HG02973 (cell line): ENCODE measurements around the gene ANTKMT.

Source experiments
- ATAC-seq: cut with Tn5 transposase; IDR thresholded peaks from one replicate; pipeline ENCODE4 v1.9.1; 2021; ENCODE audit warnings: moderate library complexity; ENCODE audit not compliant: unreplicated experiment

The ANTKMT gene

GRCh38 chr16:726188-726437 is 5.2 kb downstream of the ANTKMT start:
- ATAC-seq: no peak

DNA sequence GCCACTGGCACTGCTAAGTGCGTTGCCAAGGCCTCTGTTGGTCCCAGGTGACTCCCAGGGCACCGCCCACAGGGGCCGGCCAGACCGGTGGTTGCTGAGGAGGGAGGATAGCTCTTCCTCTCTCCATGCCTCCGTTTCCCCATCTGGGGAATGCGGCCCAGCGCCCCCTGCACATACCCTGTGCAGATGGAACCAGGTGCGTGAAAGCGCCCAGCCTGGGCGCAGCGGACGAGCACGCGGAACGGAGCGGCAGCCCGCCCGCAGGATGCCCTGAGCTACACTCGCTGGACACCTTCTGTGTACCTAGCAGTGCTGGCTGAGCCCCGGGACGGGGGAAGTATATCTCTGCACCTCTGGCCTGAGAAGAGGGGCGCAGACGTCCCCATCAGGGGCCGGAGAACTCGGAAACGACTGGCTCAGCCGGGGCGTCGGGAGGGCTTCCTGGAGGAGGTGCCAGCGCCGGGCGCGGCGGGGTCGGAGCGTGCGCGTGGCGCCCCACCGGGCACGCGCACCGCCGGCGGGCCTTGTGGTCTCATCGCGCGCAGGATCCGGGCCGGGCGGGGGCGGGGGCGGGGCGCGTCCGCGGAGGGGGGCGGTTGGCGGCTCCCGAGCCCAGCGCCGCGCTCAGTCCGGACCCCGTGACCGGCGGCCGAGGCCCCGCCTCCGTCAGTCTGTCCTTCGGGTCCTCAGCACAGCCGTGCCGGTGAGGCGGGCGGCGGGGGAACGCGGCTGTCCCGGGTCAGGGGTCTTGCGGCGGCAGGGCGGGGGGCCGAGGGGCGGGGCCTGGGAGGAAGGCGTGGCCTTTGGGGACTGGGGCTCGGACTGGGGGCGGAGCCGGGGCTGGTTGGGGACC is 5.7 kb downstream of the ANTKMT start, which contains the start of the genes CCDC78 and HAGHL:
CCDC78 (minus strand) TSS at position 6 of the 853 bp plus-strand sequence. CDS start 76 bp downstream, outside the sequence.
HAGHL (plus strand) TSS at position 669 of the 853 bp plus-strand sequence. CDS start 404 bp downstream, outside the sequence.
- no peak for ATAC-seq

DNA sequence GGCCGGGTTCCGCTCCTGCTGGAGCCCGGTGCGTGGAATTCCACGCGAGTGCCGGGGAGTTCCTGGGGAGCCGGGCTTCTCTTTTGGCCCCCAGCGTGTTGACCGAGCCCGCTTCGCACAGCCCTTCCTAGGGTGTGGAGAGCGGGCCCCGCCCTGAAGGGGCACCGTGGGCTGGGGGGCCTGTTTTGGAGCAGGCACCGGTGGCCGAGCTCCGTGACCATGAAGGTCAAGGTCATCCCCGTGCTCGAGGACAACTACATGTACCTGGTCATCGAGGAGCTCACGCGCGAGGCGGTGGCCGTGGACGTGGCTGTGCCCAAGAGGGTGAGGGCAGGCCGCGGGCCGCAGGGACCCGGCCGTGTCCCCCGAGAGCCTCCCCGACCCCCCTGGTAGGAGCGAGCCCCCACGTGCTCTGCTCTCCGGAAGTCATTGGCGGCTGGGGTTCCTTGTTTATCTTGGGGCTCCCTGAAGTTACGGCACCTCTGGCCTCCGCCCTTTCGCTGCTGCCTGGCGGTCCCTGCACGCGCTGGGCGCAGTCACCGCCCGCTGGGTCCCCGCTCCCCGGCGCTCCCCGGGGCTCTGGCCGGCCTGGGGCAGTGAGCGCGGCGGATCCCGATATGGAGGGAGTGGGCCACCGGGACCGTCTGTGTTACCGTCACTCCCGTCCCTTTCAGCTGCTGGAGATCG is 6.5 kb downstream of the ANTKMT start:
- ATAC-seq: no peak

DNA sequence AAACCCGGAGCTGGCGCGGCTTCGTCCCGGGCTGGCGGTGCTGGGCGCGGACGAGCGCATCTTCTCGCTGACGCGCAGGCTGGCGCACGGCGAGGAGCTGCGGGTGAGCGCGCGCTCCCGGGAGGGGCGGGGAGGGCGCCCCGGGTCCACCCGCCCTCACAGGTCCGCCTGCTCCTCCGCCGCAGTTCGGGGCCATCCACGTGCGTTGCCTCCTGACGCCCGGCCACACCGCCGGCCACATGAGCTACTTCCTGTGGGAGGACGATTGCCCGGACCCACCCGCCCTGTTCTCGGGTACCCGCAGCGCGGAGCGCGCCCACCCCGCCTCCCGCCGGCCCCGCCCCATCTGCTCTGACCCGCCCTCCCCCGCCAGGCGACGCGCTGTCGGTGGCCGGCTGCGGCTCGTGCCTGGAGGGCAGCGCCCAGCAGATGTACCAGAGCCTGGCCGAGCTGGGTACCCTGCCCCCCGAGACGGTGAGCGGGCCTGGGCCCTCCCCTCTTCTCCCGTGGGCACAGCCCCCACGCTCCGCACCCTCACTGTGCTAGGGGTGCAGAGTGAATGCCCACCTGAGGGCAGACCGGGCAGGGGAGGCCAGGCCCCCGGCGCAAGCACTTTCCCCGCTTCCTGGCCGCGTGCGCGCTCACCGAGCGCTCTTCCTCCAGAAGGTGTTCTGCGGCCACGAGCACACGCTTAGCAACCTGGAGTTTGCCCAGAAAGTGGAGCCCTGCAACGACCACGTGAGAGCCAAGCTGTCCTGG is 7.4 kb downstream of the ANTKMT start:
- no peak for ATAC-seq

- no peak for ATAC-seq
Measured at GRCh38 chr16:728890-729744, 8.2 kb downstream of the ANTKMT start.

DNA sequence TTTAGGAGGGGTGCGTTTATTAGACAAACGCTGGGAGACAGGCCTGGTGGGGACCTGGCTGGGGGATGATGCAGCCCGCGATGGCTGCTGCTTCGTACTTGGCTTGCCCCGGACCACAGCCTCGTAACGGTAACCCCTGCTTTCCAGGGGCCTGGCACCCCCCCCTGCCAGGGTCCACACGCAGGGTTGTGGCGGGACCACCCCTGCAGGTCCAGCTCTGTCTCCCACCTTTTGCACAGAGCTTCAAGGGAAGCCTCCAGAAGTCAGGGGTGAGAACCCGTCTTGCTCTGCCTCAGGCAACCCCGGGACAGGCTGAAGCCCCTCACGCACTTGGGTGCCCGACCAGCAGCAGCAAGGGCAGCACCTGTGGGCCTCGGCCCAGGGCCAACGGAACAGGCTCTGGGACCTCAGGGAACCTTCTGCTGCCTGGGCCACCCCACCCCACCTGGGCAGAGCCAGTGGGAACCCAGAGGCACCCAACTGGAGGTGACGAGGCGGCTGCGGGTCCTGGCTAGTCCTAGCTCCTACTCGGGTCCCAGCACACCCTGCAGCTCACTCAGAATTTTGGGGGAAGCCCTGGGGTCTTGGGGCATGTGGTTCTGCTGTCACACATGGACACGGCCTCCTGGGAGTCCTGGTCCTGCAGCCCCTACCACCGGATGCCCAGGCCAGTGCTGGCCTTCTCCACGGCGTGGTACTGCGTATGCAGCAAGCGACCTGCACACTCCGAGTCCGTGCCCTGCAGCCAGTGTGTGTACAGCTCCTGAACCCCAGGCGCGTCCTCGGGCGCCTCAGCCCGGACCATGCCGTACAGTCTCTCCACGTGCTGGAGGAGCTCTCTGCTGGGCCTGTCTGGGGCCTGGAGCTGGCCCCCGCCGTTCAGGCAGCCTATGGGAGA is 9.1 kb downstream of the ANTKMT start:
- ATAC-seq: no peak

DNA sequence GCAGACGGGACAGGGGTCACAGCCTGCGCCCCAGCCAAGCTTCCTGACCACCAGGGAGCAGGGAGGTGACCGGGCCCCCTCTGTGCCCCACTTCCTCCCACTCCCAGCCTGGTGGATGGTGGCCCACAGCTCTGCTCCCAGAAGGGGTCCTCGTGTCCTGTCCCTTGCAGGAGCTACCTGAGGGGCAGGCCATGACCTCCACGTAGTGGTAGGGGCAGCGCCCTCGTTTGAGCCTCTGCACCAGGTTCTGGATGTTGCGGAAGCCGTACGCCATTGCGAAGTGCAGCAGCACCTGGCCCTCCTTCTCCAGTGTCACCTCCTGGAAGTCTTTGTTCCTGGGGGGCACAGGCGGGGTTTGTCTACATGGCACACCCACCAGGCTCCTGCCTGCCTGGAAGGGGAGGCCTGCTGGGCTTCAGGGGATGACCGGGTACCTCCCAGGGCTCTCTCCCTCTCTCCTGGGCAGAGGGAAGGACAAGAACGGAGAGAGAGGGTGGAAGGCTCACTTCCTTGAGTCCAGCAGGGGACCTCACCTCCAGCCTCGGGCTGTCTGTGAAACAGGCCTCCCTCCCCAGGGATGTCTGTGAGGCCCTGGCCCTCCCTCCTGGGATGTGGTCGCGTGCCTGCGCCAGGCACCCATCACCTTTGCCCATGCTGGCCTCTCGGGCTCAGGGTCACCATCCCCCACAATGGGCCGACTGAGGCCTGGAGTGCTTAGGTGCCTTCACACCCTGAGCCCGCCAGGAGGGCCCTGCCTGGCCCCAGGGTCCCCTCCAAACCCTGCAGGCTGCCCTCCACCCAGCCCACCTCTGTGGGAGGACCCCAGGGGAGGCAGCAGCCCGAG is 9.9 kb downstream of the ANTKMT start:
- ATAC-seq: no peak

- no peak for ATAC-seq
Measured at GRCh38 chr16:732332-732731, 11.4 kb downstream of the ANTKMT start.

GRCh38 chr16:732936-733335 is 12.0 kb downstream of the ANTKMT start:
- ATAC-seq: no peak

DNA sequence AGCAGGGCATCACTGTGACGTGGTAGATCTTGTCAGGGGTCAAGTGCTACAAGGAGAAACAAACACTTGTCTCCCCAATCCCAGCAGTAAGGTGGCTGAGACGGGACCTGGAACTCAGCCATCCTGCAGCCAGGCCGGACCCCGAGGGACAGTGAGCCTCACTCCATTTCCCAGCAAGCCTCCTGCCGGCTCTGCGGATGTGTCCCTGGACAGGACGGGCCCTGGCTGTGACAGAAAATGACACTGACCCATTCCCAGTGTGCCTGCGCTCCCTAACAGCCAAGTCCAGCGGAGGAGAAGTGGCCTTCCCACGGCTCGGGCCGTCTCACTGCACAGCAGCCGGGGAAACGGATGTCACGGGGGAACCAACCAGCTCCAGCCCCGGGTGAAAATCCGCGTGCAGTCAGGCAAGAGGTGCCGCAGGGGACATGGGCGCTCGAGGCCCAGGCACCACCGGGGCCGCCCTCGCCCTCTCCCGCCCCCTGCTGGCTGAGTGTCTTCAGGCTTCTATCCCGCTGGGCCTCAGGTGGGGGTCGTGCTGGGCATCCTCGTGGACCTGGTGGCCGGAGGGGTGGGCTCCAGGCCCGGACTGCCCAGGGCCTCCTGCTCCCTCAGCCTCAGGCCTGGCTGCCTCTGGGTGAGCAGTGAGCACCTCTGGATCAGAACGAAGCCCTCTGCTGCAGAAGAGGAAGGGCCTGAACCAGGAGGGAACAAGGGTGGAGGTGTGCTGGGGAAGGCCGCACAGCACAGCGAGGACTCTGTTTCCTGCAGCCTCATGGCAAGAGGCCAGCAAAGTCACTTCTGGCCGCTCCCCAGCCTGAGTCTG is 12.6 kb downstream of the ANTKMT start:
- ATAC-seq: no peak

DNA sequence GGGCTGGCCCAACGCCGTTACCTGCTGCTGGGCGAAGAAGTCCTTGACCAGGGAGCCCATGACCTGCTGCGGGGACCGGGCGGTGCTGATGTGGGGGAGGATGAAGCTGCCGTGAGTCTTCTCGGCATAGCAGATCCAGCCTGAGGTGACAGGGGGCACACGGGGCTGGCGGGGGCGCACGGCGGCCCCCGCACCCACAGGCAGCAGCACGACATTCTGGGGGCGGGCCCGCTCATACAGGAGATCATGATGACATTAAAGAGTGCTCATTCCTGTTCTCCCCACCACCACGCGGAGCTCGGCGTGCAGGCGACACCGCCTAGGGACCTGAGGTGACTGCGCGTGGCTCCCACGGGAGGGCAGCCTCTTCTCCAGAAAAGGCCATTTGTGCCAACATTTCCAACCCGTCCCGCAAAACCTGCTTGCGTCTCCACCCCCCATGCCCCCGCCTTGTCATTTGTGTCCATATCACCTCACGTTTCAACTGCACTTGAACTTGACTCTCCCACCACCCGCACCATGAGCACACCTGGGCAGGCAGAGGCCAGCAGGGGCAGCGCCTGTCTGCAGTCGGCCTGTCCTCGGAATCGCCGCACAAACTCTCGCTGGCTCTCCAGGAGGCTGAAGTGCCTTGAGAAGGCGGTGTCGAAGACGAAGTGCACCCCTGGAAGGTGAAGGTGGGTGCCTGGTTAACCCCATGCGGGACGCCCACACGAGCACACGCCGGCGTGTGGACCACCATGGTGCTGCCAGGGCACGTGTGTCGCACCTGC is 13.4 kb downstream of the ANTKMT start:
- ATAC-seq: no peak

DNA sequence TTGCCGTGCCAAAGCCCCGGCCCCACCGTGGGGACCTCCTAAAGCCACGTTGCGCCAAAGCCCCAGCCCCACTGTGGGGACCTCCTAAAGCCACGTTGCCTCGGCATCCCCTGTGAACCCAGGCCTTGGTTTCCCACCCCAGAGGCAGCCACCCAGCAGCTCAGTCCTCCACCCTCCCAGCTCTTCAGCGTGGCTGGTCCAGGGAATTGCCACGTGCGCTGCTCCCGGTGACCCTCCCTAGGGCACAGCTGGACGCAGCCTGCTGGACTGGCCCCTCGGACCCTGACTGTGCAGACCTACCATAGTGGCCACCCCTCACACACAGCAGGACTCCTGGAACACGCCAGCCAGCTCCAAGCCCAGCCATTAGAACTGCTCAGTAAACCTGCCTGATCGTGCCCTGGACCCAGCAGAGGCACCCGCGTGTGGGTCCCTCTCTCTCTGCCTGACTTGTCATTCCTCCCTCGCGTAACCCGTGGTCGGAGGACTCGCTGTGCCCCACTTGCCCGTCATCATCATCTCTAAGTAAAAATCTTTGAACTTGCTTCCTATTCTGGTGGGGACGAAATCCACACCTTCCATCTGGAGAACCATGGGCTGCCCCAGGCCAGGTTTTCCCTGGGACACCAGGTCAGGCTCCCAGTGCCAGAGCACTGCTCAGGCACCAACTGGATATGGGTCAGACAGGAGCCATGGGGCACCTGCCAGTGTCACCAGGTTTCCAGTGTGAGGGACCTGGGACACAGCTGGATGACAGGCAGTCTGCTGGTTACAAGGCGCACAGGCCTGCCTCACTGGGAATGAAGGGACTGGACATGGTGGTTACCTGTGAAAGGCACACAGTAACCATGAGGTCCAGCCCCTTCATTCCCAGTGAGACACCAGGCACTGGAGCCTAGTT is 14.3 kb downstream of the ANTKMT start:
- no peak for ATAC-seq

- no peak for ATAC-seq
Measured at GRCh38 chr16:735982-736453, 15.1 kb downstream of the ANTKMT start.

- ATAC-seq: no peak
Measured at GRCh38 chr16:736936-737481, 16.1 kb downstream of the ANTKMT start.

DNA sequence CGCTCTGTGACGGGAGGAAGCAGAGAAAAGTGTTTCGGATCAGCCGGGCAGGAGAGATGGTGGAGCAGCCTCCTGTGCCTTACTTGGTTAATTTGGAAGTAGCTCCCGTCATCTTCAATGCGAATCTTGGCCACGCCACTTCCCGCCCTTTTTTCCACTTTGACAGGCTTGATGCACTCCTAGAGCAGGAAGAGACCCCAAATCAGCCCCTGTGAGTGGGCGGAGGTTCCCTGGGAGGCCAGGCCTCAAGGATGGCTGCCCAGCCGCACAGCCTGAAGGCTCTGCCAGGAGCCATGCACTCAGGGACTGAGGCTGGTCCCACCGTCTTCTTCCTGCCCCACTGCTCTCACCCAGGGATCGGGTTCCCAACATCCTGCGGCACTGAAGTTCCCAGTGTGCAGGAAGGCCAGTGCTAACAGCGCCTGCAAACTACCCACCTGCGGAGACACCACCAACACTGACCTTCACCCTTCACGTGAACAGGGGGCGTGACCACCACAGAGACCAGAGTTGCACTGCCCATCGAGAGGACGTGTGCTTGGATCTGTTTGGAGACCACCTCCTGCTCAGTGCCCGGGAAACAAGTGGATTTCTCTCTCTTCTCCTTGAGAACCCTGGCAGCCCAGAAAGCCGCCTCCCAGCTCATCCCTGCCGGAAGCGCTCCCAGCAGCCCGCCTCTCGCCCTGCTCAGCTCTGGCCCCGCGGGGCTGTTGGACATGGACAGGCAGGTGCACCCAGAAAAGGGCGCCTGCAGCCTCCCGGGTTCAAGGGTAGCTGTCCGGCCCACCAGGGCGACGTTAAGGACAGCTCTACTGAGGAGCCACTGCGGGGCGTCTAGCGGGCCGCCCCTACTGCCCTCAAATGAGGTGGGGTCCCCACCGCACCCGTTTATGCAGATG is 18.9 kb downstream of the ANTKMT start:
- no peak for ATAC-seq
